HepG2 (cell line): ENCODE results near the gene GPS1. TPM values are rescaled to one million over a fixed set of nuclear protein-coding genes. Genes with fewer than 3 reads are reported as not detected.

Source experiments
- ATF1 ChIP-seq: IDR thresholded peaks from 2 replicates; pipeline ENCODE4 v1.6.1; 2016; ENCODE audit warnings: mild to moderate bottlenecking, control low read depth
- CHCHD3 ChIP-seq: sonication (generic); formaldehyde crosslinking; IDR thresholded peaks from 2 replicates; pipeline ENCODE4 v1.8.0; 2022; ENCODE audit warnings: mild to moderate bottlenecking, missing genetic modification reagents, moderate library complexity
- EED ChIP-seq: sonication (generic); formaldehyde crosslinking; IDR thresholded peaks from 2 replicates; pipeline ENCODE4 v1.5.0; 2020; ENCODE audit warnings: mild to moderate bottlenecking, missing genetic modification reagents
- GABPA ChIP-seq, 2 experiments: IDR thresholded peaks; 2 replicates each; pipeline ENCODE4 v1.6.1; 2011 to 2016; ENCODE audit warnings: low read depth in 2 of 2, low read length in 1 of 2, missing biosample characterization in 1 of 2, missing genetic modification characterization in 1 of 2
- GTF3A ChIP-seq: sonication (generic); formaldehyde crosslinking; conservative IDR thresholded peaks from 2 replicates; pipeline ENCODE4 v1.4.0; 2020; ENCODE audit warnings: mild to moderate bottlenecking, missing genetic modification reagents
- HNRNPUL1 ChIP-seq: fragments of 200-400 bp; formaldehyde crosslinking; IDR thresholded peaks from 2 replicates; pipeline ENCODE4 v1.6.1; 2017; ENCODE audit warnings: low read depth, mild to moderate bottlenecking, low read length, moderate library complexity
- NFYB ChIP-seq: sonication (generic); formaldehyde crosslinking; IDR thresholded peaks from 2 replicates; pipeline ENCODE4 v1.4.0; 2020; ENCODE audit warnings: missing genetic modification reagents
- NONO ChIP-seq, 2 experiments: fragments of 450-650 bp in 1 of 2; sonication (generic) in 1 of 2; formaldehyde crosslinking in 1 of 2; IDR thresholded peaks in 1 of 2; conservative IDR thresholded peaks in 1 of 2; 2 replicates each; pipeline versions ENCODE4 v1.6.1 to v1.8.0; 2017 to 2022; ENCODE audit warnings: mild to moderate bottlenecking in 1 of 2, missing genetic modification reagents in 1 of 2, moderate library complexity in 1 of 2
- PHB2 ChIP-seq: fragments of 450-650 bp; IDR thresholded peaks from 2 replicates; pipeline ENCODE4 v1.6.1; 2018; ENCODE audit not compliant: partially characterized antibody
- PRPF4 ChIP-seq: fragments of 200-400 bp; formaldehyde crosslinking; IDR thresholded peaks from 2 replicates; pipeline ENCODE4 v1.6.1; 2016; ENCODE audit warnings: low read length, low read depth; ENCODE audit not compliant: poor library complexity, severe bottlenecking
- SOX13 ChIP-seq, 3 experiments: fragments of 450-650 bp in 1 of 3; sonication (generic) in 1 of 3; formaldehyde crosslinking in 1 of 3; IDR thresholded peaks in 2 of 3; conservative IDR thresholded peaks in 1 of 3; 2 replicates each; pipeline versions ENCODE4 v1.5.0 to v1.6.1; 2016 to 2020; ENCODE audit warnings: antibody characterized with exemption in 1 of 3, mild to moderate bottlenecking in 1 of 3, missing compliant biosample characterization in 1 of 3, missing genetic modification reagents in 1 of 3, moderate library complexity in 1 of 3
- YEATS4 ChIP-seq: sonication (generic); formaldehyde crosslinking; IDR thresholded peaks from 2 replicates; pipeline ENCODE4 v1.4.0; 2020; ENCODE audit warnings: missing genetic modification reagents, borderline replicate concordance
- ZMYM4 ChIP-seq: sonication (generic); formaldehyde crosslinking; IDR thresholded peaks from 2 replicates; pipeline ENCODE4 v1.8.1; 2023; ENCODE audit warnings: mild to moderate bottlenecking, missing genetic modification reagents
- ZNF160 ChIP-seq: sonication (generic); formaldehyde crosslinking; IDR thresholded peaks from 2 replicates; pipeline ENCODE4 v1.8.0; 2022; ENCODE audit warnings: mild to moderate bottlenecking, inconsistent platforms, missing genetic modification reagents
- ZNF224 ChIP-seq: sonication (generic); formaldehyde crosslinking; IDR thresholded peaks from 2 replicates; pipeline ENCODE4 v1.5.0; 2020; ENCODE audit warnings: mild to moderate bottlenecking, missing genetic modification reagents
- ZNF251 ChIP-seq: sonication (generic); formaldehyde crosslinking; IDR thresholded peaks from 2 replicates; pipeline ENCODE4 v1.9.0; 2021; ENCODE audit warnings: mild to moderate bottlenecking, missing genetic modification reagents
- ZNF264 ChIP-seq: sonication (generic); formaldehyde crosslinking; IDR thresholded peaks from 2 replicates; pipeline ENCODE4 v1.4.0; 2020; ENCODE audit warnings: missing genetic modification reagents
- ZNF333 ChIP-seq: sonication (generic); formaldehyde crosslinking; IDR thresholded peaks from 2 replicates; pipeline ENCODE4 v1.4.0; 2020; ENCODE audit warnings: mild to moderate bottlenecking, missing genetic modification reagents, borderline replicate concordance
- ZNF430 ChIP-seq: sonication (generic); formaldehyde crosslinking; IDR thresholded peaks from 2 replicates; pipeline ENCODE4 v1.9.0; 2021; ENCODE audit warnings: mild to moderate bottlenecking, missing genetic modification reagents
- ZNF460 ChIP-seq: sonication (generic); formaldehyde crosslinking; IDR thresholded peaks from 2 replicates; pipeline ENCODE4 v1.5.1; 2020; ENCODE audit warnings: missing genetic modification reagents, mild to moderate bottlenecking, borderline replicate concordance
- ZNF614 ChIP-seq: IDR thresholded peaks from 2 replicates; pipeline ENCODE4 v1.6.1; 2018; ENCODE audit warnings: missing biosample characterization, missing genetic modification reagents, inconsistent platforms, borderline replicate concordance
- ZSCAN29 ChIP-seq: sonication (generic); formaldehyde crosslinking; conservative IDR thresholded peaks from 2 replicates; pipeline ENCODE4 v1.4.0; 2020; ENCODE audit warnings: mild to moderate bottlenecking, missing genetic modification reagents
- ZSCAN30 ChIP-seq: sonication (generic); formaldehyde crosslinking; IDR thresholded peaks from 2 replicates; pipeline ENCODE4 v1.5.0; 2020; ENCODE audit warnings: mild to moderate bottlenecking, missing genetic modification reagents
- polyA plus RNA-seq, 8 experiments: library from polyadenylated mRNA; depleted of rRNA in 3 of 8; stranded (reverse) in 7 of 8; unstranded in 1 of 8; fragments of >200 nt; fragmentation: Illumina TruSeq in 4 of 8; extraction: Trizol in 4 of 8; gene quantifications; 2 replicates each; pipeline versions ENCODE4 v1.2.1 to v1.2.3, GENCODE V29; 2011 to 2016; ENCODE audit warnings: low read depth in 4 of 8, missing spikeins in 1 of 8, mixed read lengths in 1 of 8; ENCODE audit not compliant: insufficient read depth in 1 of 8
- total RNA-seq, 5 experiments: library from RNA; depleted of rRNA; stranded (reverse); fragments of >200 nt; fragmentation: Illumina TruSeq; extraction: Trizol; gene quantifications; 2 replicates each; pipeline ENCODE4 v1.2.3, GENCODE V29; 2016; ENCODE audit warnings: low read depth in 1 of 5
- TF ChIP-seq, protein P1 (sequence below): IDR thresholded peaks from 2 replicates; pipeline ENCODE4 v1.6.1; 2016; ENCODE audit warnings: low read depth, missing genetic modification reagents, missing compliant biosample characterization

GPS1 gene
- total and polyA plus RNA-seq, 2 of the 13 experiments (the other 11 are each of a cell fraction or from before 2014, with no cell fraction given) = 124 to 128 TPM

DNA sequence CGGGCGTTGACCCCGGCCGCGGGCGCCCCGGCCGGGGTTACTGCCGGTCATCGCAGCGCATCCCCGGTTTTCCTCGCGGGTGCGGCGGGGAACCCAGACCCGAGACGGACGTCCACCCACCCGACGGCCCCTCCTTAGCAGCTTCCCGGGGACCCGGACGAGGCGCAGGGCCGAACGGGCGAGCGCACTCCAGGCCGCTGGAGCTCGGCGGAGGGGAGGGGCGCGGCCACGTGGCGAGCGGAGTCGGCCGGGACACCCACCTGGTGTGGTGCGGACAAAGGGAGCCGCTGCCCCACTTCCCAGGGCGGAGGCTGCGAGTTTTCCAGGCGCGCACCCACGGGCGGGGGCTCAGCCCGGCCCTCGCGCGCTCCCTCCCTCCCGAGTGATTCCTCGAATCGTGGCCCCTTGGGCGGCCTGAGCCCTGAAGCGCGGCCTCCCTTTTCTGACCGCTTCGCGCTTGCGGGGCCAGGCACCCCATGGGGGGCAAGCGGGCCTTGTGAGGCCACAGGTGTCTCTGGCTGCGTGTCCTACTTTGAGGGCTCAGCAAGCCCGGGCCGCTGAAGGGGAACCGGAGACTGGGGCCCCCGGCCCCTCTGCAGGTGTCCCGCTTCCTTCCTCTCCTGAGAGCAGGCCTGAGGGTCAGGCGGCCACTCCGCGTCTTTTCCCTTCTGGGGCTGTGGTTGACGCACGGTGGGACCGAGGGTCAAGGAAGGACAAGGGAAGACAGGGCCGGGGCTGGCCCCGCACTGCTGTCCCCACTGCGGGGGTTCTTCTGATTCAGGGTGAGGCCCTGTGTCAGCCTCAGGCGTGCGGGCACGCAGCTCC lies 47.5 kb downstream of the GPS1 start (continued):
- no peak for TF ChIP-seq EED (CRISPR knock-in tag)
- TF ChIP-seq, protein P1, sequence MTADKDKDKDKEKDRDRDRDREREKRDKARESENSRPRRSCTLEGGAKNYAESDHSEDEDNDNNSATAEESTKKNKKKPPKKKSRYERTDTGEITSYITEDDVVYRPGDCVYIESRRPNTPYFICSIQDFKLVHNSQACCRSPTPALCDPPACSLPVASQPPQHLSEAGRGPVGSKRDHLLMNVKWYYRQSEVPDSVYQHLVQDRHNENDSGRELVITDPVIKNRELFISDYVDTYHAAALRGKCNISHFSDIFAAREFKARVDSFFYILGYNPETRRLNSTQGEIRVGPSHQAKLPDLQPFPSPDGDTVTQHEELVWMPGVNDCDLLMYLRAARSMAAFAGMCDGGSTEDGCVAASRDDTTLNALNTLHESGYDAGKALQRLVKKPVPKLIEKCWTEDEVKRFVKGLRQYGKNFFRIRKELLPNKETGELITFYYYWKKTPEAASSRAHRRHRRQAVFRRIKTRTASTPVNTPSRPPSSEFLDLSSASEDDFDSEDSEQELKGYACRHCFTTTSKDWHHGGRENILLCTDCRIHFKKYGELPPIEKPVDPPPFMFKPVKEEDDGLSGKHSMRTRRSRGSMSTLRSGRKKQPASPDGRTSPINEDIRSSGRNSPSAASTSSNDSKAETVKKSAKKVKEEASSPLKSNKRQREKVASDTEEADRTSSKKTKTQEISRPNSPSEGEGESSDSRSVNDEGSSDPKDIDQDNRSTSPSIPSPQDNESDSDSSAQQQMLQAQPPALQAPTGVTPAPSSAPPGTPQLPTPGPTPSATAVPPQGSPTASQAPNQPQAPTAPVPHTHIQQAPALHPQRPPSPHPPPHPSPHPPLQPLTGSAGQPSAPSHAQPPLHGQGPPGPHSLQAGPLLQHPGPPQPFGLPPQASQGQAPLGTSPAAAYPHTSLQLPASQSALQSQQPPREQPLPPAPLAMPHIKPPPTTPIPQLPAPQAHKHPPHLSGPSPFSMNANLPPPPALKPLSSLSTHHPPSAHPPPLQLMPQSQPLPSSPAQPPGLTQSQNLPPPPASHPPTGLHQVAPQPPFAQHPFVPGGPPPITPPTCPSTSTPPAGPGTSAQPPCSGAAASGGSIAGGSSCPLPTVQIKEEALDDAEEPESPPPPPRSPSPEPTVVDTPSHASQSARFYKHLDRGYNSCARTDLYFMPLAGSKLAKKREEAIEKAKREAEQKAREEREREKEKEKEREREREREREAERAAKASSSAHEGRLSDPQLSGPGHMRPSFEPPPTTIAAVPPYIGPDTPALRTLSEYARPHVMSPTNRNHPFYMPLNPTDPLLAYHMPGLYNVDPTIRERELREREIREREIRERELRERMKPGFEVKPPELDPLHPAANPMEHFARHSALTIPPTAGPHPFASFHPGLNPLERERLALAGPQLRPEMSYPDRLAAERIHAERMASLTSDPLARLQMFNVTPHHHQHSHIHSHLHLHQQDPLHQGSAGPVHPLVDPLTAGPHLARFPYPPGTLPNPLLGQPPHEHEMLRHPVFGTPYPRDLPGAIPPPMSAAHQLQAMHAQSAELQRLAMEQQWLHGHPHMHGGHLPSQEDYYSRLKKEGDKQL (CRISPR knock-in tag) = no peak
- no peak for TF ChIP-seq ZSCAN30 (CRISPR knock-in tag)
- 0 out of 2 replicates have a peak, but pooled peaks have one; percentile 74 for TF ChIP-seq ZNF333
- TF ChIP-seq ZSCAN29 (CRISPR knock-in tag) = no peak
- peak; percentile 33; the same call in 1 of the 2 replicates for TF ChIP-seq CHCHD3
- TF ChIP-seq HNRNPUL1 = no peak
- TF ChIP-seq ATF1 (CRISPR knock-in tag) = no peak
- TF ChIP-seq ZNF160 (CRISPR knock-in tag) = no peak
- no peak for TF ChIP-seq SOX13 (IDR thresholded peaks at IDR 0.05)
- no peak for TF ChIP-seq SOX13 (CRISPR knock-in tag; conservative IDR thresholded peaks at IDR 0.05 in 1 of 2, IDR thresholded peaks at IDR 0.05 in 1 of 2)
- TF ChIP-seq ZNF251 (CRISPR knock-in tag) = no peak
- no peak for TF ChIP-seq GABPA (IDR thresholded peaks at IDR 0.05; ENCODE audit: low read depth, low read length)
- TF ChIP-seq GABPA (CRISPR knock-in tag; IDR thresholded peaks at IDR 0.05; ENCODE audit: low read depth) = no peak
- TF ChIP-seq ZNF224 = no peak
- TF ChIP-seq NFYB (CRISPR knock-in tag) = no peak
- no peak for TF ChIP-seq ZNF460 (CRISPR knock-in tag)
- TF ChIP-seq GTF3A (CRISPR knock-in tag) = no peak
- no peak for TF ChIP-seq ZNF264
- no peak for TF ChIP-seq PRPF4
- TF ChIP-seq YEATS4 (CRISPR knock-in tag) = no peak; the same call in 1 of the 2 replicates
- TF ChIP-seq ZNF614 (CRISPR knock-in tag) = no peak
- no peak for TF ChIP-seq NONO (IDR thresholded peaks at IDR 0.05)
- TF ChIP-seq NONO (CRISPR knock-in tag; conservative IDR thresholded peaks at IDR 0.05) = peak; percentile 58; the same call in 1 of the 2 replicates
- no peak for TF ChIP-seq ZMYM4 (CRISPR knock-in tag)
- TF ChIP-seq PHB2 = no peak
- peak; percentile 80 for TF ChIP-seq ZNF430 (CRISPR knock-in tag)
